Ovary (tissue), 9 donors: ENCODE data around the gene SULT4A1. TPM values are rescaled to one million over a fixed set of nuclear protein-coding genes. Genes with fewer than 3 reads are reported as not detected.

Experiments
- DNase-seq, 5 donors: peaks; one replicate each; pipeline ENCODE4 v3.0.0-alpha.2; 2019 to 2020
- H3K27ac ChIP-seq, 2 donors: fragments of 200-600 bp; one replicate each; pipeline versions ENCODE4 v1.5.1 to v1.8.0; 2019 to 2022
- H3K27me3 ChIP-seq: fragments of 200-600 bp; one replicate; pipeline ENCODE4 v1.8.0; 2022
- H3K36me3 ChIP-seq: fragments of 200-600 bp; sonication (generic); one replicate; pipeline ENCODE4 v1.5.1; 2019
- H3K4me1 ChIP-seq: one replicate; pipeline ENCODE4 v1.8.1; 2013; ENCODE audit warnings: mild to moderate bottlenecking, moderate library complexity; ENCODE audit not compliant: insufficient read depth
- H3K4me3 ChIP-seq: fragments of 200-600 bp; sonication (generic); one replicate; pipeline ENCODE4 v1.5.1; 2017
- H3K9me3 ChIP-seq, 2 donors: fragments of 200-600 bp in 1 of 2; sonication (generic) in 1 of 2; one replicate each; pipeline versions ENCODE4 v1.5.1 to v1.8.1; 2013 to 2019; ENCODE audit warnings: mild to moderate bottlenecking in 1 of 2, moderate library complexity in 1 of 2
- CTCF ChIP-seq, 3 donors: fragments of 450-650 bp in 2 of 3; fragments of 200-600 bp in 1 of 3; IDR thresholded peaks; one replicate each; pipeline versions ENCODE4 v1.5.1 to v1.8.0; 2016 to 2022; ENCODE audit warnings: antibody characterized with exemption in 3 of 3, mild to moderate bottlenecking in 1 of 3
- EP300 ChIP-seq: sonication (generic); formaldehyde crosslinking; IDR thresholded peaks from one replicate; pipeline ENCODE4 v1.6.1; 2017; ENCODE audit warnings: antibody characterized with exemption
- POLR2A ChIP-seq: fragments of 450-650 bp; IDR thresholded peaks from one replicate; pipeline ENCODE4 v1.6.1; 2017; ENCODE audit warnings: antibody characterized with exemption, mild to moderate bottlenecking, moderate library complexity
- WGBS, 3 donors: extraction: QIAGEN DNeasy Blood & Tissue Kit in 1 of 3; methylation state at CpG; one replicate each; pipeline versions ENCODE4 v1.1.5 to v1.1.7; 2013 to 2017; 5-methylcytosine and 5-hydroxymethylcytosine counted together
- intact Hi-C, 4 donors: fragments of 100-400 bp; cut with DNase I; formaldehyde crosslinking; loops; one replicate each; pipeline versions ENCODE4 v1.11.0 to v1.15.1; 2022 to 2023
- polyA plus RNA-seq, 2 donors: library from polyadenylated mRNA; stranded (reverse); fragments of 200-250 nt in 1 of 2; fragments of 350-450 nt in 1 of 2; fragmentation: Illumina TruSeq in 1 of 2; extraction: RNeasy Lipid Tissue Mini Kit (QIAGEN cat#74804) in 1 of 2; gene quantifications; one replicate each; pipeline ENCODE4 v1.2.3, GENCODE V29; 2013 to 2014
- total RNA-seq, 7 donors: library from RNA; depleted of rRNA in 2 of 7; stranded (reverse); fragments of >200 nt in 2 of 7; fragmentation: NEBNext Ultra II Directional in 3 of 7; extraction: Animal tissue kit (Norgen Biotek cat#: 25700) in 3 of 7; gene quantifications; one replicate each; pipeline versions ENCODE4 v1.1.0 to v1.2.4, GENCODE V29; 2016 to 2023
- donor health status: DM: no; HTN: no; CAD: no; lungs with moderate emphysema.
- donor health status: DM: no; HTN: no; CAD: no.
- donor health status: Bipolar disorder and iron deficiency.
- donor health status: DM: yes; HTN: yes; CAD: no.
- donor health status: DM: no; HTN: no; CAD: no.
- donor health status: DM: yes; HTN: yes; CAD: no.

SULT4A1 gene
- total and polyA plus RNA-seq, 9 donors: 0.36 to 3.5 (median 1.8) TPM

DNA sequence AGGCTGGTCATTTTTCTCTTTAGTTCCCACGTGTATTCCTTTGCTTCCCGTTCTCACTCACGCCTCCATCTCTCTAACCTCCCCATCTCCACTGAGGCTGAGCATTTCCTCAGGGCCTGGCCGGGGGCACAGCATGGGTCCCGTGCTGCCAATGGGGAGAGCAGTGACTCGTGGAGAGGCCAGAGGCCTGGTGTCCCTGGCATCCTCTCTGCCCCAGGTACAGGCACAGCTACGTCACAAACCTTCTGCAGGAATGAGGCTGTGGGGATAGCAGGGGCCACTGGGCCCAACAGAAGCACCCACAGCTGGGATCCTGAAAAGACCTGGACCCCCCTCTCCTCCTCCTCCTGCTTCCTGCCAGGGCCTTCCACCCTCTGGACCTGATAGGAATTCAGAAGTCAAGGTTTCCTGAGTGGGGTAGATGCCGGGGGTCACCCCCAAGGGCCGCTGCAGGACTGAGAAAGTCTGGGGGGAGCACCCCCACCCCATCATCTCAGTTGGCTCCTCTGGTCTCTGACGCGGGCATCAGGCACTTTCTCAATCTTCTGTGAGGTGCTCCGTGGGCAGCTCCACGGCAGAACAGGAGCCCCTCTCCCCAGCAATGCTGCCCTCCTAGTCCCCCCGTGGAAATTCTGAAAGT, 17.7 kb upstream of the SULT4A1 start:
- no peaks in the 10 kb centered on the region for H3K27me3 ChIP-seq
- no peak for TF ChIP-seq EP300
- TF ChIP-seq CTCF (IDR thresholded peaks at IDR 0.05): no peak
- TF ChIP-seq POLR2A: no peak
- H3K4me1 ChIP-seq: peaks cover 4% of the 10 kb centered on the region
- H3K4me3 ChIP-seq: no peak overlapping the region
- H3K27ac ChIP-seq: no peak overlapping the region
- intact Hi-C loops: loop anchor here in 2 of 4 donors (10.0 kb wide), 2 partner anchors 485 to 655 kb away; no protein-coding TSS in a partner anchor
- DNase-seq: peak in 2 of 5 donors; percentile 18 to 27
- H3K36me3 ChIP-seq: no peaks in the 10 kb centered on the region
- WGBS, 3 donors: 76 to 83% (median 82%) methylated on average over 14 of the region's 14 CpGs
- H3K9me3 ChIP-seq: no peaks in the 10 kb centered on the region

- intact Hi-C loops: no loop called here
- DNase-seq: peak in 2 of 5 donors; percentile 19 to 32
- H3K36me3 ChIP-seq: no peaks in the 10 kb centered on the region
- H3K4me1 ChIP-seq: peaks cover 4% of the 10 kb centered on the region
- H3K9me3 ChIP-seq: no peaks in the 10 kb centered on the region
- H3K27me3 ChIP-seq: no peaks in the 10 kb centered on the region
- WGBS, 3 donors: 25 to 35% (median 26%) methylated on average over 12 of the region's 12 CpGs
- no peak overlapping the region for H3K4me3 ChIP-seq
- peak overlapping the region in 1 of 2 donors; percentile 50 for H3K27ac ChIP-seq
- TF ChIP-seq POLR2A (no peak), EP300 (no peak), CTCF (IDR thresholded peaks at IDR 0.05) (no peak)
Measured at GRCh38 chr22:43878831-43879550, 16.7 kb upstream of the SULT4A1 start.

DNA sequence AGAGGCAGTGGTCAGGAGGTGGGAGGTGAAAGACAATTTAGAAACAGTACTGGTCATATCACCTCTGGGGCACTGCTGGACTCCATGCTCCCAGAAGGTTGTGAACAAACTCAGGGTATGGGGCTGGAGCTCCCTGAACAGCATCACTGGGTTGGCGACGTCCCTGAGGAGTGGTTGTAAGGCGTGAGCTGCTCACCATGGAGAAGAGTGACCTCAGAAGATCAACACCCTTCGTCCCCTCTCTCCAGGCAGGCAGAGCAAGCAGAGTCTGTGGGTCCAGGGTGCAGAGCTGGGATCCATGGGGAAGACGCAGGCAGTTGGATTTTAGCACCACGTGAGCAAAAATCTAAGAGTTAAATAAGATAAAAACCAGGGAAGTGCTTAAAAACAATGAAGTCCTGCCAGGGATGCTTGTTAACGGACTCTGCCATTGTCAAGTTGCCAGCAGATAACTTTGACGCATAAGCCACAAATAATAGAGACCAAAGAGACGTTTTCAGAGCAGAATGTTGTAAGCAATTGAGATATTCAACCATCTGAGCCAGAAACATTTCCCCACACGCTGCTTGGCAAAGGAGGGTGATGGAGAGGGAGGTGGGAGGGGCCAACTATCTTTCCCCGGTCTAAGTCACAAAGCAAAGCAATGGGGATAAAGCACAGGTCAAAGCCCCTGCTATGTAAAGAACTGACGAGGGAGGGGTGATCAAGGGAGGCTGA, 15.9 kb upstream of the SULT4A1 start:
- no peak overlapping the region for H3K4me3 ChIP-seq
- no peaks in the 10 kb centered on the region for H3K9me3 ChIP-seq
- DNase-seq: peak; percentile 46 to 69 (median 59)
- peak overlapping the region in 1 of 2 donors; percentile 54 for H3K27ac ChIP-seq
- intact Hi-C loops: no loop called here
- TF ChIP-seq EP300 (no peak), CTCF (IDR thresholded peaks at IDR 0.05) (no peak), POLR2A (no peak)
- no peaks in the 10 kb centered on the region for H3K27me3 ChIP-seq
- H3K36me3 ChIP-seq: no peaks in the 10 kb centered on the region
- H3K4me1 ChIP-seq: peaks cover 4% of the 10 kb centered on the region
- 5 to 11% (median 5%) methylated on average over 12 of the region's 12 CpGs for WGBS, 3 donors

- H3K36me3 ChIP-seq: no peaks in the 10 kb centered on the region
- peak in 1 of 5 donors; percentile 20 for DNase-seq
- H3K27me3 ChIP-seq: no peaks in the 10 kb centered on the region
- H3K27ac ChIP-seq: no peak overlapping the region
- no peak overlapping the region for H3K4me3 ChIP-seq
- H3K9me3 ChIP-seq: no peaks in the 10 kb centered on the region
- WGBS, 3 donors: 65 to 67% (median 66%) methylated on average over 5 of the region's 5 CpGs
- intact Hi-C loops: no loop called here
- peaks cover 4% of the 10 kb centered on the region for H3K4me1 ChIP-seq
- TF ChIP-seq EP300: no peak
- TF ChIP-seq POLR2A: no peak
Measured at GRCh38 chr22:43876866-43877509, 14.7 kb upstream of the SULT4A1 start.
